Measurements from ENCODE around the gene DPM2. TPM values are rescaled to one million over a fixed set of nuclear protein-coding genes. Genes with fewer than 3 reads are reported as not detected.

DPM2 gene
- total and polyA plus RNA-seq, 4 donors: 18.2 to 26.3 (median 21.4) TPM

DNA sequence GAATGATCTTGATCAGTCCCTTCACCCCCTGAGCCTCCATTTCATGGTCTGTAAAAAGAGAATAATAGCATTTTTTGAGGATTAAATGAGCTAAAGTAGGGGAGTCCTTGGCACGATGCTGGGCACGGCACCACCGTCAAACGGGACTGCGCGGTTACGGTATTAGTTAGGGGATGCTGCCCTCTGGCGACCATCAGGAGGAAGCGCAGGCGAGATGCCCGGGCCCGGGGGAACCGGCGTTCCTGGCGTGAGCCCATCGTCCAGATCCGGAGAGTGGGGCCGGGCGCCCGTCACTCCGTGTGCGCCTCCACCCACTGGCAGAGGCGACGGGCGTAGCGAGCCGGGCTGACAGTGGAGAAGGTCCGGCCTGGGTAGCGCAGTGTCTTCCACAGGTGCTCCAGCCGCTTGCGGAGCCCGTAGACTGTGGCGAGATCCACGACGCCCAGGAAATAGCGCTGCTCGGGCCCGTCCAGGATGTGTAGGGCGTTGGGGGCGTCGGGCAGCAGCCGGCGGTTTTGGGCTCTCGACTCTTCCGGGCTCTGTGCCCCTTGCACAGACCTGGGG lies 16.0 kb downstream of the DPM2 start:
- H3K4me1 ChIP-seq (ENCODE audit: control insufficient read depth in 1 of 2, insufficient read depth in 2 of 2, low read length in 2 of 2): no peaks in the 10 kb centered on the region
- intact Hi-C loops (cut with DNase I): loop anchor here (1.0 to 10.0 kb wide), 6 partner anchors 137 to 419 kb away; partner anchors contain the start of gene TOR2A (in 2 of the 2)
- ATAC-seq (ENCODE audit: low FRiP score): peak; percentile 81
- H3K36me3 ChIP-seq (ENCODE audit: control insufficient read depth in 1 of 2, insufficient read depth in 2 of 2, low read length in 1 of 2): no peaks in the 10 kb centered on the region
- H3K27ac ChIP-seq (ENCODE audit: low read depth in 1 of 2, low read length in 2 of 2): no peak overlapping the region
- no peaks in the 10 kb centered on the region for H3K27me3 ChIP-seq (ENCODE audit: control insufficient read depth in 1 of 2, insufficient read depth in 2 of 2, low read length in 1 of 2)
- 10 to 13% methylated on average over 45 of the region's 45 CpGs for WGBS, 2 donors
- peak; percentile 80 to 94 for DNase-seq
- no peak overlapping the region for H3K4me3 ChIP-seq (ENCODE audit: low read length in 2 of 2)
- no peaks in the 10 kb centered on the region for H3K9me3 ChIP-seq (ENCODE audit: control insufficient read depth, low read length)

- no peaks in the 10 kb centered on the region for H3K36me3 ChIP-seq (ENCODE audit: control insufficient read depth in 1 of 2, insufficient read depth in 2 of 2, low read length in 1 of 2)
- intact Hi-C loops (cut with DNase I): loop anchor here (1.0 to 10.0 kb wide), 6 partner anchors 136 to 418 kb away; partner anchors contain the start of gene TOR2A (in 2 of the 2)
- no peaks in the 10 kb centered on the region for H3K9me3 ChIP-seq (ENCODE audit: control insufficient read depth, low read length)
- no peak for DNase-seq
- H3K4me3 ChIP-seq (ENCODE audit: low read length in 2 of 2): no peak overlapping the region
- H3K27ac ChIP-seq (ENCODE audit: low read depth in 1 of 2, low read length in 2 of 2): no peak overlapping the region
- no peak for ATAC-seq (ENCODE audit: low FRiP score)
- 86% methylated on average over 7 of the region's 7 CpGs for WGBS, 2 donors
- no peaks in the 10 kb centered on the region for H3K27me3 ChIP-seq (ENCODE audit: control insufficient read depth in 1 of 2, insufficient read depth in 2 of 2, low read length in 1 of 2)
- no peaks in the 10 kb centered on the region for H3K4me1 ChIP-seq (ENCODE audit: control insufficient read depth in 1 of 2, insufficient read depth in 2 of 2, low read length in 2 of 2)
Observed at GRCh38 chr9:127920794-127921193, 16.9 kb downstream of the DPM2 start.

- peak; percentile 27 for ATAC-seq (ENCODE audit: low FRiP score)
- no peaks in the 10 kb centered on the region for H3K9me3 ChIP-seq (ENCODE audit: control insufficient read depth, low read length)
- no peak overlapping the region for H3K27ac ChIP-seq (ENCODE audit: low read depth in 1 of 2, low read length in 2 of 2)
- H3K4me1 ChIP-seq (ENCODE audit: control insufficient read depth in 1 of 2, insufficient read depth in 2 of 2, low read length in 2 of 2): no peaks in the 10 kb centered on the region
- DNase-seq: peak; percentile 96 to 97
- WGBS, 2 donors: 26 to 35% methylated on average over 8 of the region's 8 CpGs
- H3K4me3 ChIP-seq (ENCODE audit: low read length in 2 of 2): no peak overlapping the region
- intact Hi-C loops (cut with DNase I): loop anchor here (5.0 kb wide), 2 partner anchors 42 to 132 kb away; partner anchors contain the start of genes AK1 (in 1 of the 2) and CDK9 (in 1 of the 2)
- H3K36me3 ChIP-seq (ENCODE audit: control insufficient read depth in 1 of 2, insufficient read depth in 2 of 2, low read length in 1 of 2): no peaks in the 10 kb centered on the region
- H3K27me3 ChIP-seq (ENCODE audit: control insufficient read depth in 1 of 2, insufficient read depth in 2 of 2, low read length in 1 of 2): no peaks in the 10 kb centered on the region
Observed at GRCh38 chr9:127919253-127919815, 18.3 kb downstream of the DPM2 start.

GRCh38 chr9:127918183-127919107 lies 19.2 kb downstream of the DPM2 start:
- Histone ChIP-seq H3K9me3 (ENCODE audit: control insufficient read depth, low read length) (no peaks in the 10 kb centered on the region), H3K36me3 (ENCODE audit: control insufficient read depth in 1 of 2, insufficient read depth in 2 of 2, low read length in 1 of 2) (no peaks in the 10 kb centered on the region), H3K4me3 (ENCODE audit: low read length in 2 of 2) (no peak overlapping the region), H3K27ac (ENCODE audit: low read depth in 1 of 2, low read length in 2 of 2) (no peak overlapping the region), H3K4me1 (ENCODE audit: control insufficient read depth in 1 of 2, insufficient read depth in 2 of 2, low read length in 2 of 2) (no peaks in the 10 kb centered on the region), H3K27me3 (ENCODE audit: control insufficient read depth in 1 of 2, insufficient read depth in 2 of 2, low read length in 1 of 2) (no peaks in the 10 kb centered on the region)
- DNase-seq: peak in 1 of 2 donors; percentile 71
- WGBS, 2 donors: 93 to 97% methylated on average over 8 of the region's 8 CpGs
- no peak for ATAC-seq (ENCODE audit: low FRiP score)
- intact Hi-C loops (cut with DNase I): loop anchor here (5.0 kb wide), 2 partner anchors 41 to 131 kb away; partner anchors contain the start of genes AK1 (in 1 of the 2) and CDK9 (in 1 of the 2)

GRCh38 chr9:127917603-127918002 lies 20.1 kb downstream of the DPM2 start:
- WGBS, 2 donors: 71 to 77% methylated on average over 6 of the region's 6 CpGs
- Histone ChIP-seq H3K4me1 (ENCODE audit: control insufficient read depth in 1 of 2, insufficient read depth in 2 of 2, low read length in 2 of 2) (no peaks in the 10 kb centered on the region), H3K9me3 (ENCODE audit: control insufficient read depth, low read length) (no peaks in the 10 kb centered on the region), H3K27ac (ENCODE audit: low read depth in 1 of 2, low read length in 2 of 2) (peak overlapping the region in 1 of 2 donors; percentile 26), H3K27me3 (ENCODE audit: control insufficient read depth in 1 of 2, insufficient read depth in 2 of 2, low read length in 1 of 2) (no peaks in the 10 kb centered on the region), H3K4me3 (ENCODE audit: low read length in 2 of 2) (no peak overlapping the region), H3K36me3 (ENCODE audit: control insufficient read depth in 1 of 2, insufficient read depth in 2 of 2, low read length in 1 of 2) (no peaks in the 10 kb centered on the region)
- ATAC-seq (ENCODE audit: low FRiP score) (no peak), DNase-seq (peak in 1 of 2 donors; percentile 51)
- intact Hi-C loops (cut with DNase I): loop anchor here (2.0 to 5.0 kb wide), 3 partner anchors 19 to 130 kb away; partner anchors contain the start of genes AK1 (in 1 of the 2), CDK9 (in 1 of the 2) and ST6GALNAC6 (in 1 of the 2)

DNA sequence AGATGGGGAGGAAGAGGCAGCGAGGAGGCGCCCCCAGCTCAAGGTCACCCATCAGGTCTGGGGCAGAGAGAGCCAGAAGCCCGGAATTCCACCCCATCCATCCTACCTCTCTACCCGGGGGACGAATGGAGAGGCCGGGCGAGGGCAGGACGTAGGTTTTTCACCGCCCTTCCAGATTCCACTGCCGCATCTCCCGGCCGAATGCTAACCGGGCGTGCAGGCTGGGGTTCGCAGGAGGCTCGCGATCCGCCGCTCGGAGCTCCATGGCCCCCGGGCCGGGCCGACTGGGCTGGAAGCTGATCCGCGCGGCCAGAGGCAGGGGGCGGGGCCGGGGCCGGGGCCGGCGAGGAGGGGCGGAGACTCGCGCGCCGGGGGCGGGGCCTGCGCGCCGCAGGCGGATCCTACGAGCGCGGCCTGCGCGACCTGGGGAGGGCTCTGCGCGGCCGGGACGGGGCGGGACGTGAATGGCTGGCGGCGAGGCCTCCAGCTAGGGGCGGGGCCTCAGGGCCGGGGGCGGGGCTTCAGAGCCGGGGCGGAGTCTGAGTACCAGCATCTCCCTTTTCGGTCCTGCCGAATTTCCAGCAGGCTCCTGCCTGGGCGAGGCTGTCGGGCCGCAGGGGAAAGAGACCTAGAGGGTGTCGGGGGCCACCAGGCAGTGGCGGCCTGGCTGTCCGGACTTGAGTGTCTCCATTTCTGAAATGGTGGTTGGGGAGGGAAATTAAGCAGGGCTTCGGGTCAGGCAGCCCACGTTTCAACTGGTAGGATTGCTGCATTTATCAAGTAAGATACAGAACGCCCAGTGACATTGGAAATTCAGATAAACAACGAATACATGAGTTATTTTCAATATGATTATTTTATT lies 20.7 kb downstream of the DPM2 start, which contains the start of gene ST6GALNAC4:
TSS of gene ST6GALNAC4 (minus strand) at position 322 of the 862 bp plus-strand sequence. CDS start 622 bp downstream, outside the sequence.
- Histone ChIP-seq H3K4me1 (ENCODE audit: control insufficient read depth in 1 of 2, insufficient read depth in 2 of 2, low read length in 2 of 2) (no peaks in the 10 kb centered on the region), H3K4me3 (ENCODE audit: low read length in 2 of 2) (peak within 1 kb of the TSS; percentile 44 to 72), H3K27ac (ENCODE audit: low read depth in 1 of 2, low read length in 2 of 2) (peak within 1 kb of the TSS in 1 of 2 donors; percentile 26), H3K9me3 (ENCODE audit: control insufficient read depth, low read length) (no peaks in the 10 kb centered on the region), H3K27me3 (ENCODE audit: control insufficient read depth in 1 of 2, insufficient read depth in 2 of 2, low read length in 1 of 2) (no peaks in the 10 kb centered on the region), H3K36me3 (ENCODE audit: control insufficient read depth in 1 of 2, insufficient read depth in 2 of 2, low read length in 1 of 2) (peaks cover 0 to 3% of the 10 kb centered on the region in 2 donors)
- ATAC-seq (ENCODE audit: low FRiP score): peak; percentile 93
- DNase-seq: peak; percentile 96 to 98
- intact Hi-C loops (cut with DNase I): loop anchor here (2.0 to 5.0 kb wide), 3 partner anchors 18 to 130 kb away; partner anchors contain the start of genes AK1 (in 1 of the 2), CDK9 (in 1 of the 2) and ST6GALNAC6 (in 1 of the 2)
- 1 to 2% methylated on average over 53 to 71 of the region's 71 CpGs for WGBS, 2 donors

- H3K9me3 ChIP-seq (ENCODE audit: control insufficient read depth, low read length): no peaks in the 10 kb centered on the region
- WGBS, 2 donors: 19 to 20% methylated on average over 27 of the region's 27 CpGs
- H3K4me3 ChIP-seq (ENCODE audit: low read length in 2 of 2): peak overlapping the region; percentile 44 to 72
- peaks cover 0 to 4% of the 10 kb centered on the region in 2 donors for H3K36me3 ChIP-seq (ENCODE audit: control insufficient read depth in 1 of 2, insufficient read depth in 2 of 2, low read length in 1 of 2)
- no peaks in the 10 kb centered on the region for H3K27me3 ChIP-seq (ENCODE audit: control insufficient read depth in 1 of 2, insufficient read depth in 2 of 2, low read length in 1 of 2)
- peak in 1 of 2 donors; percentile 49 for DNase-seq
- intact Hi-C loops (cut with DNase I): loop anchor here (2.0 to 5.0 kb wide), 3 partner anchors 17 to 129 kb away; partner anchors contain the start of genes AK1 (in 1 of the 2), CDK9 (in 1 of the 2) and ST6GALNAC6 (in 1 of the 2)
- no peaks in the 10 kb centered on the region for H3K4me1 ChIP-seq (ENCODE audit: control insufficient read depth in 1 of 2, insufficient read depth in 2 of 2, low read length in 2 of 2)
- peak; percentile 1 for ATAC-seq (ENCODE audit: low FRiP score)
- H3K27ac ChIP-seq (ENCODE audit: low read depth in 1 of 2, low read length in 2 of 2): peak overlapping the region in 1 of 2 donors; percentile 5
Observed at GRCh38 chr9:127915801-127916719, 21.6 kb downstream of the DPM2 start.
